Esophagus (tissue), 2 donors: ENCODE data around the gene CD19. TPM values are rescaled to one million over a fixed set of nuclear protein-coding genes. Genes with fewer than 3 reads are reported as not detected.
"Not testable (repeated sequence)": the region's sequence is repeated elsewhere in the genome, so short reads cannot be mapped to it uniquely, and the experiment has no call there.

Source experiments
- H3K27ac ChIP-seq, 2 donors: one replicate each; pipeline ENCODE4 v1.5.1; 2013; ENCODE audit warnings: low read depth in 2 of 2, mild to moderate bottlenecking in 2 of 2, inconsistent platforms in 1 of 2, low read length in 1 of 2, moderate library complexity in 1 of 2
- H3K27me3 ChIP-seq, 2 donors: one replicate each; pipeline ENCODE4 v1.6.1; 2013; ENCODE audit warnings: low read length in 2 of 2, control low read depth in 1 of 2, mild to moderate bottlenecking in 1 of 2; ENCODE audit not compliant: insufficient read depth in 2 of 2, control insufficient read depth in 1 of 2
- H3K36me3 ChIP-seq, 2 donors: one replicate each; pipeline ENCODE4 v1.6.1; 2013; ENCODE audit warnings: low read length in 1 of 2; ENCODE audit not compliant: control insufficient read depth in 2 of 2, insufficient read depth in 2 of 2
- H3K4me1 ChIP-seq, 2 donors: one replicate each; pipeline ENCODE4 v1.6.1; 2013; ENCODE audit warnings: low read length in 1 of 2; ENCODE audit not compliant: control insufficient read depth in 2 of 2, insufficient read depth in 2 of 2
- H3K4me3 ChIP-seq, 2 donors: one replicate each; pipeline ENCODE4 v1.5.1; 2013; ENCODE audit warnings: low read length in 2 of 2, mild to moderate bottlenecking in 2 of 2, low read depth in 1 of 2, moderate library complexity in 1 of 2
- H3K9me3 ChIP-seq, 2 donors: one replicate each; pipeline ENCODE4 v1.6.1; 2013; ENCODE audit warnings: mild to moderate bottlenecking in 2 of 2, low read depth in 1 of 2, low read length in 1 of 2, moderate library complexity in 1 of 2; ENCODE audit not compliant: control insufficient read depth in 2 of 2, insufficient read depth in 1 of 2
- WGBS, 2 donors: extraction: QIAGEN DNeasy Blood & Tissue Kit; methylation state at CpG; one replicate each; pipeline ENCODE4 v1.1.7; 2013; 5-methylcytosine and 5-hydroxymethylcytosine counted together
- polyA plus RNA-seq, 2 donors: library from polyadenylated mRNA; stranded (reverse); fragments of 200-250 nt; gene quantifications; one replicate each; pipeline ENCODE4 v1.2.3, GENCODE V29; 2013
- donor health status: healthy with polysubstance abuse.
- donor health status: Bipolar disorder and iron deficiency.

Gene CD19
- polyA plus RNA-seq, 2 donors = 0.22 to 0.41 TPM

GRCh38 chr16:28974437-28975157, 42.8 kb downstream of the CD19 start, which contains the start of gene SPNS1:
SPNS1 (plus strand) TSS chr16:28974778; CDS start chr16:28975152, 374 bp downstream.
- WGBS, 2 donors = 0 to 1% methylated on average over 56 to 60 of the region's 60 CpGs
- H3K4me1 ChIP-seq = peaks cover 0 to 4% of the 10 kb centered on the region in 2 donors
- H3K4me3 ChIP-seq = peak within 1 kb of the TSS; percentile 65 to 91

DNA sequence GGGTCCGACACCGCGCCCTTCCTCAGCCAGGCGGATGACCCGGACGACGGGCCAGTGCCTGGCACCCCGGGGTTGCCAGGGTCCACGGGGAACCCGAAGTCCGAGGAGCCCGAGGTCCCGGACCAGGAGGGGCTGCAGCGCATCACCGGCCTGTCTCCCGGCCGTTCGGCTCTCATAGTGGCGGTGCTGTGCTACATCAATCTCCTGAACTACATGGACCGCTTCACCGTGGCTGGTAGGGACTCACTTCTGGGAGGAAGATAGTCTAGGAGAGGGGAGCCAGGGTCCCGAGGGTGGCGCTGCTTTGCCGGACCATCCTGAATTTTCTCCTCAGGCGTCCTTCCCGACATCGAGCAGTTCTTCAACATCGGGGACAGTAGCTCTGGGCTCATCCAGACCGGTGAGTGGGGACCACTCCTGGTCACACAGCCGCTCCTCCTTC, 43.4 kb downstream of the CD19 start:
- peak overlapping the region in 1 of 2 donors; percentile 51 for H3K27ac ChIP-seq
- peak overlapping the region; percentile 65 to 91 for H3K4me3 ChIP-seq
- WGBS, 2 donors = 7 to 8% methylated on average over 30 of the region's 30 CpGs
- no peaks in the 10 kb centered on the region for H3K9me3 ChIP-seq
- H3K27me3 ChIP-seq = no peaks in the 10 kb centered on the region
- peaks cover 0 to 9% of the 10 kb centered on the region in 2 donors for H3K36me3 ChIP-seq
- peaks cover 0 to 4% of the 10 kb centered on the region in 2 donors for H3K4me1 ChIP-seq

More at GRCh38 chr16:28974437-28975157, 42.8 kb downstream of the CD19 start, which contains the start of gene SPNS1:
- H3K27me3 ChIP-seq = no peaks in the 10 kb centered on the region
- H3K9me3 ChIP-seq = no peaks in the 10 kb centered on the region
- H3K27ac ChIP-seq = peak within 1 kb of the TSS; percentile 9 to 82
- peaks cover 0 to 9% of the 10 kb centered on the region in 2 donors for H3K36me3 ChIP-seq

DNA sequence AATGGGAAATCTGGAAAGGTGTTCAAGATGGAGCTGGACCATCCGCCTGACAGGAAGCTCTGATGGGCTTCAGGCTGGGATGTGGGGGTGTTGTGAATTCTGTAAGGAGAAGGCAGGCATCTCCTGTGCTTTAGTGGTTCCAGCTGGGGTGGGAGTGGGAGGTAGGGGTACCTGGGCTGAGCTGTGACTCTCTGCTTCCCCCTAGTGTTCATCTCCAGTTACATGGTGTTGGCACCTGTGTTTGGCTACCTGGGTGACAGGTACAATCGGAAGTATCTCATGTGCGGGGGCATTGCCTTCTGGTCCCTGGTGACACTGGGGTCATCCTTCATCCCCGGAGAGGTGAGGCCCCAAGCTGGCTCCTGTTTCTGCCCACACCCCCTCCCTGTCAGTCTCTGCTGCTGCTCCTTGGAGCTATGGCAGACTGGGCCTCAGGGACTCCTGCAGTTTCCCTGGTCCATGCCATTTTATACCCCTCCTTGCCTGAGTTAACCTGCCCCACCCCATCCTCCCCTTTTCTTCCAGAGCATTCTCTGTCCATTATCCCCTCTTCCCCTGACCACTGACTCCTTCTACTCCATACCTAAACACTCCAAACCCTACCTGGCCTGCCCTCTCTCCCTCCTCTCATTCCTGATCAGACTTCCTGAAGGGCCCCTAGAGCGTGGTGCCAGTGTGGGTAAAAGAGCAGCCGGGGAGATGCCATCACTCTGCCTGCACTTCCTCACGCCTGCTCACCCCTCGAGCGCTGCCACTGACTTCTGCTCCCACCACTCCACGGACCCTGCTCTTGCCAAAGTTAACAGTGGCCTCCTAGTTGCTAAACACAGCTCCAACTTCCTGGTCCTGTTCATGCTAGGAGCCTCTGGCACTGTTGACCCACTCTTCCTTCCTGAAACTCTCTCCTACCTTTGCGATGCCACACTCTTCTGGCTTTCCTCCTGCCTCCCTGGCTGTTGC, 46.2 kb downstream of the CD19 start:
- Histone ChIP-seq H3K27ac (no peak overlapping the region), H3K27me3 (no peaks in the 10 kb centered on the region), H3K9me3 (no peaks in the 10 kb centered on the region), H3K4me3 (no peak overlapping the region), H3K4me1 (peaks cover 0 to 4% of the 10 kb centered on the region in 2 donors), H3K36me3 (peaks cover 3 to 24% of the 10 kb centered on the region in 2 donors)
- WGBS, 2 donors = 75 to 78% methylated on average over 11 of the region's 11 CpGs

DNA sequence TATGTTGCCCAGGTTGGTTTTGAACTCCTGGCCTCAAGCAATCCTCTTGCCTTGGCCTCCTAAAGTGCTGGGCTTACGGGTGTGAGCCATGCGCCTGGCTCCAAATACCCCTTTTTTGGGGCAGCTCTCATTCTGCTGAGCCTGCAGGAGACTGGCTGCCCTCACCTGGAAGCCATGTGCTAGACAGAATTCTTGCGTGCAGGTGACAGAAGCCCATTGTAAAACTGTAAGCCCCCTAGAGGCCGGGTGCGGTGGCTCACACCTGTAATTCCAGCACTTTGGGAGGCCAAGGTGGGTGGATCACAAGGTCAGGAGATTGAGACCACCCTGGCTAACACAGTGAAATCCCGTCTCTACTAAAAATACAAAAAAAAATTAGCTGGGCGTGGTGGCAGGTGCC, 48.6 kb downstream of the CD19 start:
- not testable (repeated sequence) for H3K9me3 ChIP-seq, H3K4me1 ChIP-seq, H3K27me3 ChIP-seq, H3K4me3 ChIP-seq, H3K27ac ChIP-seq
- peaks cover 3 to 34% of the 10 kb centered on the region in 2 donors for H3K36me3 ChIP-seq
- WGBS, 2 donors = 87% methylated on average over 7 of the region's 7 CpGs

- Histone ChIP-seq H3K4me1 (peaks cover 0 to 2% of the 10 kb centered on the region in 2 donors), H3K4me3 (no peak overlapping the region), H3K9me3 (no peaks in the 10 kb centered on the region), H3K36me3 (peaks cover 3 to 37% of the 10 kb centered on the region in 2 donors), H3K27me3 (no peaks in the 10 kb centered on the region), H3K27ac (no peak overlapping the region)
- WGBS, 2 donors = 94 to 95% methylated on average over 7 of the region's 7 CpGs
Measured at GRCh38 chr16:28980929-28981328, 49.2 kb downstream of the CD19 start.

DNA sequence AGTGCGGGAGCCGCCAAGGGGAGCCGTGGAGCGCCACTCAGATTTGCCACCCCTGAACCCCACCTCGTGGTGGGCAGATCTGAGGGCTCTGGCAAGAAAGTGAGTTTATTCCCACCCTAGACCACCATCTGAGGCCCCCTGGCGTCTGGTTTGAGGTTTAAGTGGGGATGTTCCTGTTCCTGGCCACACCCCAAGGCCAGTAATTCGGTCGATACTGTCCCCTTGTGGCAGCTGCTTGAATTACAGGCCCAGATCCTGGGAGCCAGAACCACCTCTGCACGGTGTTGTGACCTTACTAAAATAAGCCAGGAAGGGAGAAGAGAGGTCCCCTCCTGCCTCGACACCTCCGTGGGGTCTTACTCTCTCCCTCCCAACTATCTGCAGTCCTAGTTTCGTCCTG, 49.7 kb downstream of the CD19 start:
- 79 to 85% methylated on average over 12 of the region's 12 CpGs for WGBS, 2 donors
- no peaks in the 10 kb centered on the region for H3K27me3 ChIP-seq
- H3K36me3 ChIP-seq = peaks cover 3 to 37% of the 10 kb centered on the region in 2 donors
- peaks cover 2 to 4% of the 10 kb centered on the region in 2 donors for H3K9me3 ChIP-seq
- no peak overlapping the region for H3K27ac ChIP-seq
- no peak overlapping the region for H3K4me3 ChIP-seq
- peaks cover 0 to 2% of the 10 kb centered on the region in 2 donors for H3K4me1 ChIP-seq

DNA sequence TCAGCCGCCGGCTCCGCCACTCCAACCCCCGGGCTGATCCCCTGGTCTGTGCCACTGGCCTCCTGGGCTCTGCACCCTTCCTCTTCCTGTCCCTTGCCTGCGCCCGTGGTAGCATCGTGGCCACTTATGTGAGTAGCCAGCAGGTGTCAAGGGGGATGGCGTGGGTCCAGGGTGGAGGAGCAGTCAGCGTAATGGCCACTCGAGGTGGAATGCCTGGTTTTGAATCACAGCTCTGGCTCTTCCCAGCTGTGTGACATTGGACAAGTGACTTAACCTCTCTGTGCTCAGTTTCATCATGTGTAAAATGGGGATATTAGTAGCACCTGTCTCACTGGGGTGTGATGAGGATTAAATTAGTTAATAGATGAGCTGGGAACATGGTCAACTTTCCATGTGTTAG, 50.6 kb downstream of the CD19 start:
- H3K36me3 ChIP-seq = peaks cover 3 to 37% of the 10 kb centered on the region in 2 donors
- WGBS, 2 donors = 93 to 95% methylated on average over 10 of the region's 10 CpGs
- H3K4me3 ChIP-seq = no peak overlapping the region
- no peak overlapping the region for H3K27ac ChIP-seq
- H3K9me3 ChIP-seq = peaks cover 3 to 7% of the 10 kb centered on the region in 2 donors
- H3K4me1 ChIP-seq = peaks cover 0 to 2% of the 10 kb centered on the region in 2 donors
- no peaks in the 10 kb centered on the region for H3K27me3 ChIP-seq

DNA sequence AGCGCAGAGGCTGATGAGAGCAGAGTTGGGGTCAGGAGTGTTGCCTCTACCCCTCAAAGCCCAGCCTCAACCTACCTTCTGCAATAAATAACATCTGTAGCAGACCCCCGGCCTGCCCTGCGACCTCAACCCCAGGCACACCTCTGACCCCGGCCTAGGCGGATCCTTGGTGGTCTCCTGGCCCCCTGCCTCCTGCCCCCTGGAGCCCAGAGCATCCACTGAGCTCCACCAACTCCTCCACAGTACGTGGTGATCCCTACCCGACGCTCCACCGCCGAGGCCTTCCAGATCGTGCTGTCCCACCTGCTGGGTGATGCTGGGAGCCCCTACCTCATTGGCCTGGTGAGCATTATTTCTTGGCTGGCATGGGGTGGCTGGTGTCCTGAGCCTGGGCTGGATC, 51.2 kb downstream of the CD19 start:
- Histone ChIP-seq H3K36me3 (peaks cover 3 to 35% of the 10 kb centered on the region in 2 donors), H3K4me3 (no peak overlapping the region), H3K27me3 (no peaks in the 10 kb centered on the region), H3K4me1 (peaks cover 0 to 2% of the 10 kb centered on the region in 2 donors), H3K27ac (no peak overlapping the region), H3K9me3 (peaks cover 3 to 7% of the 10 kb centered on the region in 2 donors)
- WGBS, 2 donors = 90 to 92% methylated on average over 11 of the region's 11 CpGs

DNA sequence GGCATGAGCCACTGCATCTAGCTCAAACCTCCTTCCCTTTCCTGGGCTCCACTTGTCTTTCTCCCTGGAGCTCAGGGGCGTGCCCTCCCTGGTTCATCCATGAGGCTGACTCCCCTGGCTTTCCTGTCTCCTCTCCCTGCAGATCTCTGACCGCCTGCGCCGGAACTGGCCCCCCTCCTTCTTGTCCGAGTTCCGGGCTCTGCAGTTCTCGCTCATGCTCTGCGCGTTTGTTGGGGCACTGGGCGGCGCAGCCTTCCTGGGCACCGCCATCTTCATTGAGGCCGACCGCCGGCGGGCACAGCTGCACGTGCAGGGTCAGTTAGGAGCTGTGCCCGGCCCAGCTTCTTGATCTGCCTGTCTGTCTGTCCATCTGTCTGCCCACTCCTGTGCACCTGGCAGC, 51.9 kb downstream of the CD19 start:
- H3K27me3 ChIP-seq = no peaks in the 10 kb centered on the region
- no peak overlapping the region for H3K27ac ChIP-seq
- peaks cover 3 to 29% of the 10 kb centered on the region in 2 donors for H3K36me3 ChIP-seq
- peaks cover 0 to 2% of the 10 kb centered on the region in 2 donors for H3K4me1 ChIP-seq
- 93 to 96% methylated on average over 17 to 18 of the region's 18 CpGs for WGBS, 2 donors
- peaks cover 3 to 7% of the 10 kb centered on the region in 2 donors for H3K9me3 ChIP-seq
- H3K4me3 ChIP-seq = no peak overlapping the region
